ENCODE measurements around the gene ARMC12.

- no peak for TF ChIP-seq CTCF (IDR thresholded peaks at IDR 0.05)
- no peak for TF ChIP-seq POLR2A (IDR thresholded peaks at IDR 0.05)
Measured at GRCh38 chr6:35718911-35719381, 17.9 kb upstream of the ARMC12 start.

Measured in uterus (tissue), 2 donors.